ENCODE results near the gene UCHL1. TPM values are rescaled to one million over a fixed set of nuclear protein-coding genes. Genes with fewer than 3 reads are reported as not detected.
"Not testable (repeated sequence)": the region's sequence is repeated elsewhere in the genome, so short reads cannot be mapped to it uniquely, and the experiment has no call there.

UCHL1 gene
- total RNA-seq, 1 donor from 2014 or later, result 2.1 TPM

DNA sequence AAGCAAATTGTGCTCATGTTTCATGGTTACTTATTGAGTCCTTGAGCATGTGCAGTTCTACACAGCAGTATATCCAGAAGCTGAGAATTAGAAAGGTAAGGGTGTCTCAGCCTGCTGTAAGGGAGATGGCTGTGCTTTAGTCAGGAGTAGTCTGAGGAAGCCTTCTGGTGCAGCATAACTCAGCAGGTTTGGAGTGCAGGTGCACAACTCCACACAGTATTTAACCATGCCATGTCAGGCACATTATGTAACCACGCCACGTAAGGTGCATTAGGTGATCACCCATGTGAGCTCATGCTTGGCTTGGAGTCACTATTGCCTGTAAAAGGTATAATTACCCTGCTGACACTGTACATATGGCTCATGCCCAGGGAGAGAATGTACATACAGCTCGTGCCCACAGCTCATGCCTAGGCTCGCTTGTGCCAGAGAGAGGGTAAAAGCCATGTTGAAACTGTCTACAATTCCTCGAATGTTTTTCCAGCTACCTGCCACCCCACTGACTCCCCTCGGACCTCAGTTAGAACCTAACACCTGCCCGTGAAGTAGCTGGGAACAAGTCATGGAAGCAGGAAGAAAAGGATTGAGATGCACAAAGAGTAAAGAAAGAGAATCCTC, 37.8 kb downstream of the UCHL1 start:
- ATAC-seq, result no peak

DNA sequence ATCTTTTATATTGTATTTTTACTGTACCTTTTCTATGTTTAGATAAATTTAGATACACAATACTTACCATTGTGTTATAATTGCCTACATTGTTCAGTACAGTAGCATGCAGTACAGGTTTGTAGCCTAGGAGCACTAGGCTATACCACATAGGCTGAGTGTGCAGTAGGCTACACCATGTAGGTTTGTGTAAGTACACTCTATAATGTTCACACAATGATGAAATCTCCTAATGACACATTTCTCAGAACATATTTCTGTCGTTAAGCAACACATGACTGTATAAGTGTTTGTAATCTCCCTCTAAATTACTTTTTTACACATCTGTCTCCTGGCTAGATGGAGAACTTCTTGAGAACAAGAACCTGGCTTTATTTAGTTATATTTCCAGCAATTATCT, 40.3 kb downstream of the UCHL1 start:
- no peak for ATAC-seq

DNA sequence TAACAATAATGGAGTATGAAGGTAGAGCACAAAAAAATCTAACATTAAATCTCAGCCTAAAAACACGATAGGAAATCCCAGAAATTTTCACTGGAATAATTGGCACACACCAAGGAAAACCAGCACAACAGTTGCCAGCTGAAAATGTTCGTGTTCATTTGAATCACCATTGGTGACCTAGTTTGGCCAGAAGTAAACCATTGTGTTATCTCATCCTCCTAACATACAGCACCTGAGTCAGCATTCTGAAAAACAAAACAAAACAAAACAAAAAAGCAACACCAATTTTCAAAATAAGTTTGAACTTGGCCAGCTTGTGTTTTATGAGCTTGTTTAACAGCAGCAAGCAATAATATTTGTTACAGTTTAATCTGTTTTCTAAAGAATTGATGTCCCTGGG, 41.1 kb downstream of the UCHL1 start:
- no peak for ATAC-seq

DNA sequence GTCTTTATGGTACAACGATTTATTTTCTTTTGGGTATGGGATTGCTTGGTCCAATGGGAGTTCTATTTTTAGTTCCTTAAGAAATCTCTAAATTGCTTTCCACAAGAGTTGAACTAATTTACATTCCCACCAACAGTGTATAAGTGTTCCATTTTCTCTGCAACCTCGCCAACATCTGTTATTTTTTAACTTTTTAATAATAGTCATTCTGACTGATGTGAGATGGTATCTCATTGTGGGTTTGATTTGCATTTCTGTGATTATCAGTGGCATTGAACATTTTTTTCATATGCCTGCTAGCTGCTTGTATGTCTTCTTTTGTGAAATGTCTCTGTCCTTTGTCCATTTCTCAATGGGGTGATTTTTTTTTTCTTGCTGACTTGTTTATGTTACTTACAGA, 42.8 kb downstream of the UCHL1 start:
- no peak for ATAC-seq

DNA sequence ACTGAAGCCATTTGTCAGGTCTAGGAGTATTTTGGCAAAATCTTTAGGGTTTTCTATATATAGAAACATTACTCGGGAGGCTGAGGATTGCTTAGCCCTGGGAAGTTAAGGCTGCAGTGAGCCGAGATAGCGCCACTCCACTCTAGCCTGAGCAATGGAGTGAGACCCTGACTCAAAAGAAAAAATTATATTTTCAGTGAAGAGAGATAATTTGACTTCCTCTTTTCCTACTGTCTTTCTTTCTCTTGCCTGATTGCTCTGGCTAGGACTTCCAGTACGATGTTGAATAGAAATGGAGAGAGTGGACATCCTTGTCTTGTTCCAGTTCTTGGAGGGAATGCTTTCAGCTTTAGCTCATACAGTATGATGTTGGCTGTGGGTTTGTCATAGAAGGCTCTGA, 44.4 kb downstream of the UCHL1 start:
- no peak for ATAC-seq

DNA sequence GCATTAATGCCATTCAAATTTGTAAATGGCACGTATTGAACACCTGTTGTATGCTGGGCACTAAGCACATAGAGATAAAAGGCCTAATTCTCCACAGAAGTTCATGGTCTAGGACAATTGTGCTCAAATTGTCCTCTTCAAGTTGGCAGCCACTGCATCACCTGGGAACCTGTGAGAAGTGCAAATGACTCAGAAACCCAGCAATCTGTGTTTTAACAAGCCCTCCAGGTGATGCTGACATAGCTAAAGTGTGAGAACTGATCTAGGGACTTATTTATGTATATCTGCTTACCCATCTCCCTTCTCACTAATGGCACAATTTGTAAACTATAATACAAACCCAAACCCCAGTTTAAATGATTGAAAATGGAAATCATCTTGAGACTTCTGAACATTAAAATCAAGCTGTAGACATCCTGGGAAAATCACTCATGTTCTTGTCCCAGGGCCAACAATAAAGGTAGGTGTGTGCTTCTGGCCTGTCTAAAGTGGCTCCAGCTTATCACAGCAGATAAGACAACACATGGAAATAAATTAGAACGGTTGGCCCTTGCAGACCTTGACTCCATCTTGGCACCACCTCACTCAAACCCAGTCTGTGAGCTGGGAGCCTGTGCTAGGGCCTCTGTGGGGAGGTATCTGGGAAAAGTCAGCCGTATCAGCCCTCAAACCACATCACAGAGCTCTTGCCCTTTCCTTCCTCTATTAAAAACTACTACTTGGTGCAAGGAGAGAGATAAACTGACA, 46.8 kb downstream of the UCHL1 start:
- ATAC-seq, result no peak

DNA sequence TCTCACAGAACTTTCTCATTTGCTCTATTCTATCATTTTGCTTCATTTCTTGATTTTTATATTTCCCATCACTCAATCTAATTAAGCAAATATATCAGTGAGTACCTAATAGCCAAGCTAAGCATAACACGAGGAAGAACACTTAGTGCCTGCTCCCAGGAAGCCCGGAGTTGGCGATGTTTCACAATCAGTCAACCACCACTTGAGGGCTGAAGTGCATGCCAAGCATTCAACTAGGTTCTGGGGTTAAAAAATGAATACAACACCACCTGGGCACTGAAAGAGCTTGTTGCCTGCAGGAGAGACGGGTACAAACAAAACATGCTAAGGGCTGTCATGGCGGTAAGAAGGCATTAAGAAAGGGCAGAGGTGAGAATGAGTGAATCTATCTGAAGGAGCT, 47.5 kb downstream of the UCHL1 start:
- no peak for ATAC-seq

DNA sequence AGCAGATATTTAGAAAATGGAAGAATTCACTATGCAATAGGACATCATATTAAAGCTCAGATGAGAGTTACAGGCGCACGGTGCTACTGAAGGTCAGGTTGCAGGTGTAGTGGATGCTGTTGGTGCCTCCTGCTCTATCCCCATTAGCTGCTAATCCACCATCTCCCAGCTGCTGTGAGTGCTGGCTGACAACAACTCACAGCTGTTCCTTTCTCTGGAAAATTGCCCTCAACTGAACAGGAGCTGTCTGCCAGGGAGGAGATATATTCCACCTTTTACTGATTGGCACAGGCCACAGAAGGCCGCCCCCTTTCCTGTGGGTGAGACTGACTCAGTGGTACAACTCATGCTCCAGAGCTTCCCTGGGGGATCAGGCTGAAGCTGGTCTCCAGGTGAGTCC, 48.7 kb downstream of the UCHL1 start:
- ATAC-seq, result no peak

DNA sequence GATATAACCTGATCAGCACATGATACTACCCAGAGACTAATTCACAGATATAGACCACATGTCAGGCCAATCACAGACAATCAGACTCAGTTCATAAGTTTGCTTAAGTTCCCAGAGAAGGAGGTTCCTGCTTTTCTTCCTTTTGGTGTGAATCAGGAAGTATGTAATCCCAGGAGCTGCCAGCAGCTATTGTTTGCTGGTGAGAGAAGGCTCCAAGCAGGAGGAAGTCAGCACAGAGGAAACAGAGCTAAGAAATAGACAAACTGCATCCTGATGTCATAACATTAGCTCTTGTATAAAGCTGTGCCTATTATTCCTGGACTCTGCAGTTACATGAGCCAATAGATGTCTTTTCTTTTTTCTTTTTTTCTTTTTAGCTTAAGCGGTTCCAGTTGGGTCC, 50.9 kb downstream of the UCHL1 start:
- peak; percentile 86 for ATAC-seq

DNA sequence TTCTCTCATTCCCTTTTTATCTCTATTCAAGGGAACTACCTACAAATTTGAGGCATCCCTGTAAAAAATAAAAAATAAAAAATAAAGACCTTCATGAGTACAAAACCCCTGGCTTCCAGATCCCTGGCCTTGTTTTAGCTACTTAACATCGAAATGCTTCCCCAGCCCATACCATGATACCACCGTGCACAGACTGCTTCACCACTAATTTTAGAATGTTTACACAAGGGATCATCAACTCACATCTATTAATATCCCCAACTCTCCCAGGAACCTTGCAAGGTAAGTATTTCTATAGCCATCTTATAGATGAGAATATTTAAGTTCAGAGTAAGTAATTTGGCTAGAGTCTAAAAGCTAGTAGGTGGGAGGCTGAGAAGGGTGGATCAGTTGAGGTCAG, 51.7 kb downstream of the UCHL1 start:
- ATAC-seq, result no peak

DNA sequence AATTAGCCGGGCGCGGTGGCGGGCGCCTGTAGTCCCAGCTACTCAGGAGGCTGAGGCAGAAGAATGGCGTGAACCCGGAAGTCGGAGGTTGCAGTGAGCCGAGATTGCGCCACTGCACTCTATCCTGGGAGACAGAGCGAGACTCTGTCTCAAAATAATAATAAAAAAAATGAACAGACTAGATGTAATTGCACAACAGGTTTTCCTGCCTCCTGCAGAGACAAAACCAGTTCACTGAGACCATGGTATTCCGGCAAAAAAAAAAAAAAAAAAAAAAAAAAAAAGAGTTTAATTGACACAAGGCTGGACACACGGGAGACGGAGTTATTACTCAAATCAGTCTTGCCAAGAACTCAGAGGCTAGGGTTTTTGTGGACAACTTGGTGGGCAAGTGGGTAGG, 58.7 kb downstream of the UCHL1 start:
- ATAC-seq, result not testable (repeated sequence)

DNA sequence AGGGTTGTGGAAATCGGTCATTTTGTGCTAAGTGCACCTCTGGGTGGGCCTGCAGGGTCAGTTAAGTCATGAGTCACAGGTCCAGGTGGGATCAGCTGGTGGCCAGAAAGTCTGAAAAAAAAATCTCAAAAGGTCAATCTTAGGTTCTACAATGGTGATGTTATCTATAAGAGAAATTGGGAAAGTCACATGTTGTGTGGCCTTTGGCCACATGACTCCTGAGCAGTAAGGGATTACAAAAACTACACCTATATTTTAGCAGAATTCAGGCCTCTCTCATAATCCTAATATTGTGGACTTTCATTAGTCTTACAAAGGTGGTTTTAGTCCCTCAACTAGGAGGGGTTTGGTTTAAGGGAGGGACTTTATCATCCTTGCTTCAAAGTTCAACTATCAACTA, 59.1 kb downstream of the UCHL1 start:
- no peak for ATAC-seq

Other genes starting within 250 kb of the UCHL1 start
- gene APBB2, start 42.4 kb upstream of the UCHL1 start, total RNA-seq, result 13.3 TPM